ENCODE results near the gene ISG15.

The ISG15 gene

DNA sequence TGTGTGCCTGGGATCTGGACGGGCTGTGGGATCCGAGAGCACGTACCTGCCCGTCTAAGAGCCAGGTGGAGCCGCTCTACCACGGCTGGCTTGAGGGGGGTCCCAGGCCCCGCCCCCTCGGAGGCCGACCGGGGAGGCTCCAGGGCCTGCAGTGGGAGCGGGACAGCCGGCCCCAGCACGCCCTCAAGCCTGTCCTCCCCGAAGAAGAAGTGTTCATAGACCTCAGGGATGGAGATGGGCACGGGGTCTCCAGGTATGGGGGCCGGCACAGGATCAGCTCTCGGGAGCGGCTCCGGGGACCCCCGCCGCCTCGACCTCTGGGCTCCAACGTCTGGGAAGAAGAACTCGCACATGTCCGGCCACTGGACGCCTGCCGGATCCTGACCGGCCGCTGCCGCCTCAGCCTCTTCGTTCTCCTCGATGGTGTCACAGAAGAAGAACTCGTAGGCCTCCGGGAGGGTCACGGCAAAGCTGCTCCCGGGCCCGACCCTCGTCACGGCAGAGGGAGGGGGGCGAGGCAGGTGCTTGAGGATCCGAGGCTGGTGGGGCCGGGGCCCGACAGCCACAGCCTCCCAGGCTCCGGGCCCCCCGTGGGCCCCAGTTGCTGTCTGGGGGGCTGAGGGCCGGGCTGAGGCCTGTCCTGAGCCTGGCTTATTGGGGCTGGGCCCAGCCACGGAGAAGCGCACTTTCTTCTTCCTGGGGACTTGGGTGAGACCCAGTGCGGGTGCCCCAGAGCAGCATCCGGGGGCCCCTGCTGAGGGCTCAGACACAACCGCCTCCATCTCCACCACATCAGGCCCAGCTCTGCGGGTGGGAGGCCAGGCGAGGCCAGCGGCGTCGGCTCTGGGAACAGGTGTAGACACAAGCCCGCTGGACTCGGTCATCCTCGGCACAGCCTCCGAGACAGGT lies 34.2 kb upstream of the ISG15 start:
- no peak overlapping the region for H3K4me2 ChIP-seq (ENCODE audit: low read depth, low read length, poor library complexity, severe bottlenecking)
- H3K27me3 ChIP-seq (ENCODE audit: low read length) = no peaks in the 10 kb centered on the region
- H3K79me2 ChIP-seq (ENCODE audit: insufficient read depth, low read length) = no peaks in the 10 kb centered on the region
- H3F3A ChIP-seq (ENCODE audit: insufficient read depth) = no peaks in the 10 kb centered on the region
- no peak overlapping the region for H3K4me3 ChIP-seq (ENCODE audit: insufficient read depth, low read length, poor library complexity, severe bottlenecking)
- no peaks in the 10 kb centered on the region for H3K36me3 ChIP-seq (ENCODE audit: low read length)
- no peaks in the 10 kb centered on the region for H4K20me1 ChIP-seq (ENCODE audit: low read depth, low read length)
- no peak overlapping the region for H3K27ac ChIP-seq (ENCODE audit: low read depth, low read length)
- H3K9ac ChIP-seq (ENCODE audit: low read length) = no peak overlapping the region
- H3K9me2 ChIP-seq (replicated peaks; ENCODE audit: insufficient read depth, low read length) = no peaks in the 10 kb centered on the region
- no peak overlapping the region for H2AFZ ChIP-seq (ENCODE audit: low read depth, low read length, severe bottlenecking)
- no peak for TF ChIP-seq EZH2phosphoT487 (conservative IDR thresholded peaks at IDR 0.05; ENCODE audit: low read length)
- TF ChIP-seq, protein P1, sequence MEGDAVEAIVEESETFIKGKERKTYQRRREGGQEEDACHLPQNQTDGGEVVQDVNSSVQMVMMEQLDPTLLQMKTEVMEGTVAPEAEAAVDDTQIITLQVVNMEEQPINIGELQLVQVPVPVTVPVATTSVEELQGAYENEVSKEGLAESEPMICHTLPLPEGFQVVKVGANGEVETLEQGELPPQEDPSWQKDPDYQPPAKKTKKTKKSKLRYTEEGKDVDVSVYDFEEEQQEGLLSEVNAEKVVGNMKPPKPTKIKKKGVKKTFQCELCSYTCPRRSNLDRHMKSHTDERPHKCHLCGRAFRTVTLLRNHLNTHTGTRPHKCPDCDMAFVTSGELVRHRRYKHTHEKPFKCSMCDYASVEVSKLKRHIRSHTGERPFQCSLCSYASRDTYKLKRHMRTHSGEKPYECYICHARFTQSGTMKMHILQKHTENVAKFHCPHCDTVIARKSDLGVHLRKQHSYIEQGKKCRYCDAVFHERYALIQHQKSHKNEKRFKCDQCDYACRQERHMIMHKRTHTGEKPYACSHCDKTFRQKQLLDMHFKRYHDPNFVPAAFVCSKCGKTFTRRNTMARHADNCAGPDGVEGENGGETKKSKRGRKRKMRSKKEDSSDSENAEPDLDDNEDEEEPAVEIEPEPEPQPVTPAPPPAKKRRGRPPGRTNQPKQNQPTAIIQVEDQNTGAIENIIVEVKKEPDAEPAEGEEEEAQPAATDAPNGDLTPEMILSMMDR (IDR thresholded peaks at IDR 0.05; ENCODE audit: insufficient read depth, low read length, poor library complexity, severe bottlenecking) = no peak
- H3K9me3 ChIP-seq (ENCODE audit: insufficient read depth, low read length) = no peaks in the 10 kb centered on the region

DNA sequence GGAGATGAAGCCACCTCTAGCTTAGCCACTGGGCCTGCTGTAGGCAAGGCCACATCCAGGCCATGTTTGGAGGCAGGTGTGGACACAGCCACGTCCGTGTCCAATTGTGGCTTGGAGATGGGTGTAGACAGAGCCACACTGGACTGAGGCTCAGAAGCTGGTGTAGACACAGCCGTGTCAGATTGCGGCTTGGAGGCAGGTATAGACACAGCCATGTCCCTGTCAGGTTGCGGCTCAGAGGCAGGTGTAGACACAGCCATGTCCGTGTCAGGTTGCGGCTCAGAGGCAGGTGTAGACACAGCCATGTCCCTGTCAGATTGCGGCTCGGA lies 33.6 kb upstream of the ISG15 start:
- Histone ChIP-seq H3K27ac (ENCODE audit: low read depth, low read length) (no peak overlapping the region), H3K4me2 (ENCODE audit: low read depth, low read length, poor library complexity, severe bottlenecking) (no peak overlapping the region), H3F3A (ENCODE audit: insufficient read depth) (no peaks in the 10 kb centered on the region), H4K20me1 (ENCODE audit: low read depth, low read length) (no peaks in the 10 kb centered on the region), H3K4me3 (ENCODE audit: insufficient read depth, low read length, poor library complexity, severe bottlenecking) (no peak overlapping the region), H3K9ac (ENCODE audit: low read length) (no peak overlapping the region), H3K79me2 (ENCODE audit: insufficient read depth, low read length) (no peaks in the 10 kb centered on the region), H3K36me3 (ENCODE audit: low read length) (no peaks in the 10 kb centered on the region), H3K27me3 (ENCODE audit: low read length) (no peaks in the 10 kb centered on the region), H3K9me3 (ENCODE audit: insufficient read depth, low read length) (no peaks in the 10 kb centered on the region), H3K9me2 (replicated peaks; ENCODE audit: insufficient read depth, low read length) (no peaks in the 10 kb centered on the region), H2AFZ (ENCODE audit: low read depth, low read length, severe bottlenecking) (no peak overlapping the region)
- TF ChIP-seq EZH2phosphoT487 (conservative IDR thresholded peaks at IDR 0.05; ENCODE audit: low read length) = no peak
- TF ChIP-seq, protein P1 (IDR thresholded peaks at IDR 0.05; ENCODE audit: insufficient read depth, low read length, poor library complexity, severe bottlenecking) = no peak

DNA sequence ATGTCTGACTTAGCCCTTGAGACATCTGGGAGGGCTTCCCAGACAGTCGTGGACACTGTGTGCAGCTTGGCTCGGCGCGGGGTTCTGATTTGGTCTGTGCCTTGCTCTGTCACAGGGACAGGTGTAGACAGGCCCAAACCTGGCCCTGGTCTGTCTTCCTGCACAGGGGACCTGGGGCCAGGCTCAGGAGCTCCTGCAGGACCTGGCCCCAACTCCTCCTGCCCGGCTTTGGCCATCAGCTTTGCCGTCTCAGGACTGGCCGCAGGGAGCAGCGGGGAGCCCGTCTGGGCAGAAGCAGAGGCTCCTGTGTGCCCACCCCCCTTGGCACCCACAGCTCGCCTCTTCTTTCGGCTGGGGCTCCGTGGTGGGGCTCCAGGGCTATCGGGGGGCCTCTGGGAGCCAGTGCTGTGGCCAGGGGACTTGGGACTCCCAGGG lies 33.1 kb upstream of the ISG15 start:
- Histone ChIP-seq H3K9me3 (ENCODE audit: insufficient read depth, low read length) (no peaks in the 10 kb centered on the region), H3K27me3 (ENCODE audit: low read length) (no peaks in the 10 kb centered on the region), H3K9me2 (replicated peaks; ENCODE audit: insufficient read depth, low read length) (no peaks in the 10 kb centered on the region), H3K79me2 (ENCODE audit: insufficient read depth, low read length) (no peaks in the 10 kb centered on the region), H4K20me1 (ENCODE audit: low read depth, low read length) (no peaks in the 10 kb centered on the region), H3F3A (ENCODE audit: insufficient read depth) (no peaks in the 10 kb centered on the region), H3K36me3 (ENCODE audit: low read length) (no peaks in the 10 kb centered on the region), H3K4me2 (ENCODE audit: low read depth, low read length, poor library complexity, severe bottlenecking) (no peak overlapping the region), H3K9ac (ENCODE audit: low read length) (no peak overlapping the region), H3K27ac (ENCODE audit: low read depth, low read length) (no peak overlapping the region), H2AFZ (ENCODE audit: low read depth, low read length, severe bottlenecking) (no peak overlapping the region), H3K4me3 (ENCODE audit: insufficient read depth, low read length, poor library complexity, severe bottlenecking) (no peak overlapping the region)
- TF ChIP-seq, protein P1 (IDR thresholded peaks at IDR 0.05; ENCODE audit: insufficient read depth, low read length, poor library complexity, severe bottlenecking) = no peak
- TF ChIP-seq EZH2phosphoT487 (conservative IDR thresholded peaks at IDR 0.05; ENCODE audit: low read length) = no peak

Data from SU-DHL-6 (cell line).